ENCODE data around the gene ZBTB25.

ZBTB25 gene

DNA sequence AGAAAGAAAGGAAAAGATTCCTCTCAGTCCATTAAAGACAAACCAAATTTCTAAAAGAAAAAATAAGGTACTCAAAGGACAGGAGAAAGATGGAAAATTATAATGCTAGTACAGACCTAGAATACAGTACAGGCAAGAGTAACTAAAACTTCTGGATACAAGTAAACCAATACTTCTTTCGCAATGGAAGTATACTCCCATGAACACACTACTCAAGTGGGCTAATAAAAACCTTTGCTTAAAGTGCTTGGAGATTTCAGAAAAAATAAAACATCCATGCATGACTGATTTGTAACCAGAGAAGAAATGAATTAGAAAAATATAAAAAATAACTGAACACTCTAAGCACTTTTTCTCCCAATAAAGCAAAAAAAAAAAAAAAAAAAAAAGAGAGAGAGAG, 3.5 kb downstream of the ZBTB25 start:
- H3K4me2 ChIP-seq, result peak overlapping the region; percentile 89 to 99 (median 96)
- H3K9ac ChIP-seq, result peak overlapping the region in 1 of 11 experiments; percentile 51; a peak in 1 of 22 replicates

DNA sequence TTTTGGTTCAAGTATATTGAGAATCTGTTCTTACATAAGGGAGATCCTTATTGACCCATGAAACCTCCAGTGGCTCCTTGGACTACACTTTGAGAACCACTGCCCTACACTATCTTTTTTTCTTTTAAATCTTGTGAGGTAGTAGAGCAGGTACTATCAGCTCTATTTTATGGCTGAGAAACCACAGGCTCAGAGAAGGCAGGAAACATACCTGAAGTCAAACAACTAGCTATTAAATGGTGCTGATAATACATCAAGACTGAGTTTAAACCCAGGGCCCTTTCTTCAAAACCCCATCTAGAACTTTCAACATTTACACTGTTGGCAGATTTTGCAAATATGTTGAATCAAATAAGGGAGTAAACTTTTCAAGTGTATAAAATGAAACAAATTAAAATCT, 6.9 kb downstream of the ZBTB25 start:
- no peak for TF ChIP-seq Cebpa-rat (IDR thresholded peaks at IDR 0.05)
- H3K9me3 ChIP-seq (replicated peaks in 1 of 11), result no peaks in the 10 kb centered on the region

More for the DNA sequence above, 3.5 kb downstream of the ZBTB25 start:
- Histone ChIP-seq H3K27ac (peak overlapping the region in 3 of 11 experiments; percentile 11 to 36 (median 26); a peak in 3 of 22 replicates), H3K36me3 (peaks cover 14 to 27% (median 23%) of the 10 kb centered on the region in 11 experiments; a peak in 19 of 22 replicates), H3K27me3 (no peaks in the 10 kb centered on the region), H3K9me3 (replicated peaks in 1 of 11) (no peaks in the 10 kb centered on the region), H3K4me3 (no peak overlapping the region), H3K4me1 (peaks cover 33 to 44% (median 35%) of the 10 kb centered on the region in 10 experiments), H4K20me1 (peaks cover 0 to 35% (median 0%) of the 10 kb centered on the region in 11 experiments; a peak in 8 of 22 replicates)
- TF ChIP-seq Cebpa-rat (IDR thresholded peaks at IDR 0.05), result no peak

DNA sequence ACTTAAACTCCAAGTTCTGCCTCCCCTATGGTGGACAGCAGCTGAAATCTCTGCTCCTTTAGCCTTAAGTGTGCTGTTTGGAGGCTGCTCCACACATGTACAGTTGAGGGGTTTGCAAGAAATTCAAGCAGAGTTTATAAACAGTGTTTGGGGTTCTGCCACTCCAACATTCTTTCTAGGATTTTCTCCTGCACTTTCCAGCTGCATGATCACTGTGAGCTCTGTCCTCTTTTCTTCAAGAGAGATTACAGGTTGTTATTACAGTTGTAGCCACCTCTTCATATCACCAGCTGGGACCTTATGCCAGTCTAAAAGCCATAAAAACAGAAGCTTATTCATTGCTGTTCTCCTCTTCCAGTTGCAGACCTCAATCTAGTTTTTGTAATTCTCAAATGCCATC, 8.4 kb downstream of the ZBTB25 start:
- no peak for TF ChIP-seq Cebpa-rat (IDR thresholded peaks at IDR 0.05)
- Histone ChIP-seq H3K4me1 (peaks cover 10 to 21% (median 18%) of the 10 kb centered on the region in 10 experiments), H4K20me1 (peaks cover 0 to 80% (median 11%) of the 10 kb centered on the region in 11 experiments; a peak in 11 of 22 replicates), H3K9ac (no peak overlapping the region), H3K27me3 (no peaks in the 10 kb centered on the region), H3K36me3 (peaks cover 32 to 69% (median 48%) of the 10 kb centered on the region in 11 experiments; a peak in 21 of 22 replicates), H3K4me2 (no peak overlapping the region), H3K4me3 (no peak overlapping the region), H3K27ac (no peak overlapping the region), H3K9me3 (replicated peaks in 1 of 11) (no peaks in the 10 kb centered on the region)

More for the DNA sequence above, 6.9 kb downstream of the ZBTB25 start:
- Histone ChIP-seq H3K36me3 (peaks cover 20 to 54% (median 35%) of the 10 kb centered on the region in 11 experiments; a peak in 21 of 22 replicates), H3K27ac (no peak overlapping the region), H3K4me3 (no peak overlapping the region), H3K4me1 (peaks cover 23 to 35% (median 26%) of the 10 kb centered on the region in 10 experiments), H4K20me1 (peaks cover 0 to 65% (median 3%) of the 10 kb centered on the region in 11 experiments; a peak in 12 of 22 replicates), H3K9ac (no peak overlapping the region), H3K4me2 (no peak overlapping the region), H3K27me3 (no peaks in the 10 kb centered on the region)

DNA sequence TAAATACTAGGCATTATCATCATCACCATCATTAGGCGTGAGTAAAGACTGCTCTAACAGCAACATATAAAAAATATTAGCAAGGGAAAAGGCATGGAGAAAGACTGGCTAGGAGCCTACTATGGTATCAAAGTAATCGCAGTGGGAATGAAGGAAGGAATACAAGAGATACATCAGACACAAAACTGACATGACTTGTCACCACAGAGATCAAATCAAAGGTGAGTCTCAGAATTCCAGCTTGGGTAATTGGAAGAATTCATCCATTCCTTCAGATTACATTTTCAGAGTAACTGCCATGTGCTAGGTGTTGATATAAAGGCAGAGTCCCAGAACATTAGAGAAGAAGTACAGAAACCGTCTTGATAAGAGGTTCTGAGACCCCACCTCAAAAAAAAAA, 10.2 kb downstream of the ZBTB25 start:
- no peaks in the 10 kb centered on the region for H3K9me3 ChIP-seq (replicated peaks in 1 of 11)
- H4K20me1 ChIP-seq, result peaks cover 0 to 76% (median 11%) of the 10 kb centered on the region in 11 experiments; a peak in 11 of 22 replicates
- H3K4me3 ChIP-seq, result no peak overlapping the region
- no peak overlapping the region for H3K4me2 ChIP-seq
- TF ChIP-seq Cebpa-rat (IDR thresholded peaks at IDR 0.05), result no peak
- peaks cover 43 to 84% (median 60%) of the 10 kb centered on the region in 11 experiments for H3K36me3 ChIP-seq
- H3K4me1 ChIP-seq, result peaks cover 0 to 10% (median 8%) of the 10 kb centered on the region in 10 experiments; a peak in 10 of 20 replicates
- no peak overlapping the region for H3K27ac ChIP-seq
- no peak overlapping the region for H3K9ac ChIP-seq
- no peaks in the 10 kb centered on the region for H3K27me3 ChIP-seq

DNA sequence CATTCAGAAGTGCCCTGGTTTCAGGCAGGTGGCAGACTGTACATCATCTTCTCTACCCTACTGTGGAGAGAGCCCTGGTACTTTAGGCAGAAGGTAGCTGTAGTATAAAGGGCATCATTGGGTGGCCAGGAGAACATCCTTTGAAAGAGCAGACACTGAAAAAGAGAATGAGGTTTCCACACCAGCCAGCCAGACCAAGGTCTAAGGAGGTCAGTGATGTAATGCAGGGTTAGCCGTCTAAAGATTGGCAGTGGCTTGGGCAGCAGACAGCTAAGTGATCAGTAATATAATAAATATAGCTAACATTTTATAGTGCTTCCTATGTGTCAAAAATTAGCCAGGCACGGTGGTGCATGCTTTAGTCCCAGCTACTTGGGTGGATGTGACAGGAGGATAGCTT, 12.0 kb downstream of the ZBTB25 start:
- Histone ChIP-seq H3K36me3 (peaks cover 56 to 93% (median 70%) of the 10 kb centered on the region in 11 experiments), H3K4me2 (no peak overlapping the region), H4K20me1 (peaks cover 0 to 66% (median 11%) of the 10 kb centered on the region in 11 experiments; a peak in 11 of 22 replicates), H3K9ac (no peak overlapping the region), H3K4me3 (no peak overlapping the region), H3K27me3 (no peaks in the 10 kb centered on the region), H3K27ac (no peak overlapping the region), H3K4me1 (peaks cover 0 to 10% (median 8%) of the 10 kb centered on the region in 10 experiments; a peak in 10 of 20 replicates), H3K9me3 (replicated peaks in 1 of 11) (no peaks in the 10 kb centered on the region)
- no peak for TF ChIP-seq Cebpa-rat (IDR thresholded peaks at IDR 0.05)

DNA sequence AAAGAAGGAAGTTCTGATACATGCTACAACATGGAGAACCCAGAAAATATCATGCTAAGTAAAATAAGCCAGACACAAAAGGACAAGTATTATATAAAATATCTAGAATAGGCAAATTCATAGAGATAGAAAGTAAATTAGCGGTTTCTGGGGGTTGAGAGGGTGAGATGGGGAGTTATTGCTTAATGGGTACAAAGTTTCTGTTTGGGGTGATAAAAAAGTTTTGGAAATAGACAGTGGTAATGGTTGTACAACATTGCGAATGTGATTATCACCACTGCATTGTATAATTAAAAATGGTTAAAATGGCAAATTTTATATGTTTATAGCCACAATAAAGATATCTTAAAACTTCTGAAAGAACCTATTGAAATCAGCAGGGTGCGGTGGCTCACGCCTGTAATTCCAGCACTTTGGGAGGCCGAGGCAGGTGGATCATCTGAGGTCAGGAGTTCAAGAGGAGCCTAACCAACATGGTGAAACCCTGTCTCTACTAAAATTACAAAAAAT, 15.0 kb downstream of the ZBTB25 start:
- Histone ChIP-seq H3K4me2 (no peak overlapping the region), H3K9me3 (replicated peaks in 1 of 11) (no peaks in the 10 kb centered on the region), H3K36me3 (peaks cover 48 to 96% (median 69%) of the 10 kb centered on the region in 11 experiments), H3K27ac (no peak overlapping the region), H4K20me1 (peaks cover 0 to 38% (median 10%) of the 10 kb centered on the region in 11 experiments; a peak in 10 of 22 replicates), H3K4me1 (peaks cover 0 to 17% (median 8%) of the 10 kb centered on the region in 10 experiments; a peak in 14 of 20 replicates), H3K9ac (no peak overlapping the region), H3K27me3 (no peaks in the 10 kb centered on the region), H3K4me3 (no peak overlapping the region)
- TF ChIP-seq Cebpa-rat (IDR thresholded peaks at IDR 0.05), result no peak

DNA sequence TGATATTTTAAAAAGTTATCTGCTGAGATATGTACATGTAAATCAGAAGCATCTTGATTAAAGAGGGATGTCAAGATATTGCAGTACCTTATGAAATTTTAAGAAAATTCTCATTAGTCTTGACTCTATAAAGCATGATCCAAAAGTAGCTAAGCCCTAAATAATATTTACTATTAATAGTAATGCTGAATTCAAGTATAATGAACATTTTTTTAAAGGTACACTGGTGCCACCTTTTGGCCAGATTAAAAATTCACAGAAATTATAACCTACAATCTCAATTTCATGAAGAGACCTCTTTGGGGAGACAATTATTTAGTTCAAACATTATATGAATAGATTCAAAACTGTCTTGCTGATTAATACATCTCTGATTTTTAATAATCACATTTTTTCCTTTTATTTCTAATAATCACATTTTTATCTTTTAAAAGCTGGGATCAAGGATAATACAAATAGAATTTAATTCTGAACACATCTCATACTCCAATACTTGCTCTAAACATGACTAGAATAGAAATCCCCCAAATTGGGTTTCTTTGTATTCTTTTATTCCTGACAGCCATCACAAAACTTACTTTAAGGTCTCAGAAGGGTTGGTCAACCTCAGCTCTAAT, 24.9 kb downstream of the ZBTB25 start:
- peaks cover 0 to 7% (median 0%) of the 10 kb centered on the region in 11 experiments; a peak in 4 of 22 replicates for H4K20me1 ChIP-seq
- H3K9ac ChIP-seq, result no peak overlapping the region
- peaks cover 2 to 44% (median 11%) of the 10 kb centered on the region in 11 experiments; a peak in 9 of 22 replicates for H3K36me3 ChIP-seq
- H3K4me1 ChIP-seq, result peaks cover 0 to 18% (median 0%) of the 10 kb centered on the region in 10 experiments; a peak in 4 of 20 replicates
- no peak overlapping the region for H3K27ac ChIP-seq
- H3K9me3 ChIP-seq (replicated peaks in 1 of 11), result no peaks in the 10 kb centered on the region
- H3K27me3 ChIP-seq, result no peaks in the 10 kb centered on the region
- TF ChIP-seq Cebpa-rat (IDR thresholded peaks at IDR 0.05), result no peak
- no peak overlapping the region for H3K4me2 ChIP-seq
- H3K4me3 ChIP-seq, result no peak overlapping the region

DNA sequence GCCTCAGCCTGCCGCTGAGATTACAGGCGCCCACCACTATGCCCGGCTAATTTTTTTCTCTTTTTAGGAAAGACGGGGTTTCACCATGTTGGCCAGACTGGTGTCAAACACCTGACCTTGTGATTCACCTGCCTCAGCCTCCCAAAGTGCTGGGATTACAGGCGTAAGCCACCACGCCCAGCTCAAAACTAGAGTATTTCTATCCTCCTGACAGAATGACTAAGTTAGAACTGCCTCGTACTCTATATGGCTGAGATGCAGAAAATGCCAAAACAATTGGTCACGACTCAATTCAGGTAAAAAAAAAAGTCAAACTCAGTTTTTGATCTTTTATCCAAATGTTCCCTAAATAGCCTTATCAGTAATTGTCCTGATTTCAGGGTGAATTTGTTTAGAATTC, 27.2 kb downstream of the ZBTB25 start:
- Histone ChIP-seq H3K27me3 (no peaks in the 10 kb centered on the region), H4K20me1 (peaks cover 0 to 7% (median 0%) of the 10 kb centered on the region in 11 experiments; a peak in 4 of 22 replicates), H3K9me3 (replicated peaks in 1 of 11) (no peaks in the 10 kb centered on the region), H3K36me3 (peaks cover 0 to 21% (median 11%) of the 10 kb centered on the region in 11 experiments; a peak in 6 of 22 replicates), H3K9ac (no peak overlapping the region), H3K27ac (no peak overlapping the region), H3K4me3 (no peak overlapping the region), H3K4me1 (no peaks in the 10 kb centered on the region; a peak in 1 of 20 replicates), H3K4me2 (no peak overlapping the region)
- no peak for TF ChIP-seq Cebpa-rat (IDR thresholded peaks at IDR 0.05)

DNA sequence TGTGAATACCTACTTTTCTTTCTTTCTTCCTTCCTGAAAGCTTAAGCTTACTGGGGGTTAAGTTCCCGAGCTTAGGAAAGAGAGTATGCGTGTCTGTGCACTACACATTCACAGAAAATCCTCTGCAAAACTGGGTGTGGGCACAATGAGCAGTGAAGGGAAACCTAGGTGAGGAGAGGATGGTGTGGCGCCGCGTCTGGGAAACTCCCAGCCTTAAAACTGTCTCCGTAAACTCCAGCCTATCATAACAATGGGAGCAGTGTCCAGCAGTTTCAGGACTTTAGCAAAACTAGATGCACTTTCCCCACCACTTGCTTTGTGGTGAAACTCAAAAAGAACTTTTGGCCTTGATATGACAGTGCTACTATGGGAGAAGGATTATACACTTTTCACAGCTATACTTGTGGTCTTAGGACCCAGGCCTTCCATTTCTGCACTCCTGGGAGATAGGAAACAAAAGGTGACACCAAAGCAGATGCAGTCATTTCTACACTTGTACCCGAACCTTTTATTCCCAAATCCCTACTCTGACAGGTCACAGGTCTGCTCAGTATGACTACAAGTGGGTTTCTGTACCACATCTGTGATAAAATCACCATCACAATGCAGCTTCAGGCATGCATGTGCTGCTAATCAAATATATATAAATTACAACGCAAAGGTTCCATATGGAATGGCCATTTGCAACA, 27.9 kb downstream of the ZBTB25 start:
- no peak for TF ChIP-seq Cebpa-rat (IDR thresholded peaks at IDR 0.05)
- H3K36me3 ChIP-seq, result peaks cover 0 to 14% (median 7%) of the 10 kb centered on the region in 11 experiments; a peak in 6 of 22 replicates
- H4K20me1 ChIP-seq, result peaks cover 0 to 7% (median 0%) of the 10 kb centered on the region in 11 experiments; a peak in 4 of 22 replicates
- no peaks in the 10 kb centered on the region for H3K27me3 ChIP-seq
- H3K4me3 ChIP-seq, result no peak overlapping the region
- no peaks in the 10 kb centered on the region; a peak in 1 of 20 replicates for H3K4me1 ChIP-seq
- no peak overlapping the region for H3K9ac ChIP-seq
- no peak overlapping the region for H3K4me2 ChIP-seq
- no peak overlapping the region for H3K27ac ChIP-seq
- H3K9me3 ChIP-seq (replicated peaks in 1 of 11), result no peaks in the 10 kb centered on the region
